Panc1 (cell line): ENCODE results near the gene ZNF366.

Experiments
- POLR2AphosphoS5 ChIP-seq: IDR thresholded peaks from 2 replicates; pipeline ENCODE4 v1.6.1; 2012; ENCODE audit warnings: mild to moderate bottlenecking, low read depth, low read length, moderate library complexity
- TF ChIP-seq, protein P1 (sequence below): fragments of 450-650 bp; IDR thresholded peaks from 2 replicates; pipeline ENCODE4 v1.5.1; 2017; ENCODE audit warnings: mild to moderate bottlenecking
- TF ChIP-seq, protein P2 (sequence below), 2 experiments: IDR thresholded peaks; 2 replicates each; pipeline ENCODE4 v1.6.1; 2011 to 2012; ENCODE audit warnings: low read depth in 2 of 2, control low read depth in 1 of 2, low read length in 1 of 2, mild to moderate bottlenecking in 1 of 2, moderate library complexity in 1 of 2; ENCODE audit not compliant: insufficient read depth in 1 of 2

DNA sequence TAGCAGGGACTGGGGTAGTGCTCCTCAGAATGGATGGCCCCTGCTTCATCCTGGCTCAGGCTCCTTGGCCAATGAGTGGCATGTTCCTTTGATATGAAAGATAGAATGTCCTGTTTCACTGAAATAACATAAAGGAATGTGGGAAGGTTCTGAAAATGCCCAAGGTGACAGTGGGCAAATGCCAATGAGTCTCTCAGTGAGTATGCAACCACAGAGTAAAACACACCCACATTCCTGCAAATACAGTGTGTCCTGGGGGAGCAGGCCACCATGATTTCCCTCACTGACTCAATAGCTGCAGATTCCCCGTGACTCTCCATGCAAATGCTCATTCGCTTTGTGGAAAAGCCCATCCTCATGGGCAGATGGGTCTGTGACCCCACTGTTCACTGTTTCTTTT lies 36.4 kb downstream of the ZNF366 start:
- TF ChIP-seq, protein P1, sequence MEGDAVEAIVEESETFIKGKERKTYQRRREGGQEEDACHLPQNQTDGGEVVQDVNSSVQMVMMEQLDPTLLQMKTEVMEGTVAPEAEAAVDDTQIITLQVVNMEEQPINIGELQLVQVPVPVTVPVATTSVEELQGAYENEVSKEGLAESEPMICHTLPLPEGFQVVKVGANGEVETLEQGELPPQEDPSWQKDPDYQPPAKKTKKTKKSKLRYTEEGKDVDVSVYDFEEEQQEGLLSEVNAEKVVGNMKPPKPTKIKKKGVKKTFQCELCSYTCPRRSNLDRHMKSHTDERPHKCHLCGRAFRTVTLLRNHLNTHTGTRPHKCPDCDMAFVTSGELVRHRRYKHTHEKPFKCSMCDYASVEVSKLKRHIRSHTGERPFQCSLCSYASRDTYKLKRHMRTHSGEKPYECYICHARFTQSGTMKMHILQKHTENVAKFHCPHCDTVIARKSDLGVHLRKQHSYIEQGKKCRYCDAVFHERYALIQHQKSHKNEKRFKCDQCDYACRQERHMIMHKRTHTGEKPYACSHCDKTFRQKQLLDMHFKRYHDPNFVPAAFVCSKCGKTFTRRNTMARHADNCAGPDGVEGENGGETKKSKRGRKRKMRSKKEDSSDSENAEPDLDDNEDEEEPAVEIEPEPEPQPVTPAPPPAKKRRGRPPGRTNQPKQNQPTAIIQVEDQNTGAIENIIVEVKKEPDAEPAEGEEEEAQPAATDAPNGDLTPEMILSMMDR = no peak
- TF ChIP-seq, protein P2, sequence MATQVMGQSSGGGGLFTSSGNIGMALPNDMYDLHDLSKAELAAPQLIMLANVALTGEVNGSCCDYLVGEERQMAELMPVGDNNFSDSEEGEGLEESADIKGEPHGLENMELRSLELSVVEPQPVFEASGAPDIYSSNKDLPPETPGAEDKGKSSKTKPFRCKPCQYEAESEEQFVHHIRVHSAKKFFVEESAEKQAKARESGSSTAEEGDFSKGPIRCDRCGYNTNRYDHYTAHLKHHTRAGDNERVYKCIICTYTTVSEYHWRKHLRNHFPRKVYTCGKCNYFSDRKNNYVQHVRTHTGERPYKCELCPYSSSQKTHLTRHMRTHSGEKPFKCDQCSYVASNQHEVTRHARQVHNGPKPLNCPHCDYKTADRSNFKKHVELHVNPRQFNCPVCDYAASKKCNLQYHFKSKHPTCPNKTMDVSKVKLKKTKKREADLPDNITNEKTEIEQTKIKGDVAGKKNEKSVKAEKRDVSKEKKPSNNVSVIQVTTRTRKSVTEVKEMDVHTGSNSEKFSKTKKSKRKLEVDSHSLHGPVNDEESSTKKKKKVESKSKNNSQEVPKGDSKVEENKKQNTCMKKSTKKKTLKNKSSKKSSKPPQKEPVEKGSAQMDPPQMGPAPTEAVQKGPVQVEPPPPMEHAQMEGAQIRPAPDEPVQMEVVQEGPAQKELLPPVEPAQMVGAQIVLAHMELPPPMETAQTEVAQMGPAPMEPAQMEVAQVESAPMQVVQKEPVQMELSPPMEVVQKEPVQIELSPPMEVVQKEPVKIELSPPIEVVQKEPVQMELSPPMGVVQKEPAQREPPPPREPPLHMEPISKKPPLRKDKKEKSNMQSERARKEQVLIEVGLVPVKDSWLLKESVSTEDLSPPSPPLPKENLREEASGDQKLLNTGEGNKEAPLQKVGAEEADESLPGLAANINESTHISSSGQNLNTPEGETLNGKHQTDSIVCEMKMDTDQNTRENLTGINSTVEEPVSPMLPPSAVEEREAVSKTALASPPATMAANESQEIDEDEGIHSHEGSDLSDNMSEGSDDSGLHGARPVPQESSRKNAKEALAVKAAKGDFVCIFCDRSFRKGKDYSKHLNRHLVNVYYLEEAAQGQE (IDR thresholded peaks at IDR 0.05; ENCODE audit: insufficient read depth in 1 of 2, low read depth in 2 of 2, low read length in 1 of 2) = no peak
- TF ChIP-seq POLR2AphosphoS5 = no peak
